H1 (cell line): ENCODE measurements around the gene EML4.

ENCODE experiments used
- CBX8 ChIP-seq: fragments of 300-800, 300-1000 bp; sonication (generic); IDR thresholded peaks from 2 replicates; pipeline ENCODE4 v1.7.1; 2016; ENCODE audit warnings: low read depth, low read length, borderline replicate concordance
- CTCF ChIP-seq, 3 experiments: IDR thresholded peaks; 1 replicate in 2 of 3; 2 replicates in 1 of 3; pipeline versions ENCODE4 v1.5.1 to v1.6.1; 2011; ENCODE audit warnings: low read length in 3 of 3, mild to moderate bottlenecking in 3 of 3, inconsistent platforms in 2 of 3, low read depth in 1 of 3, moderate library complexity in 1 of 3; ENCODE audit not compliant: insufficient read depth in 1 of 3; ENCODE audit errors: control extremely low read depth in 1 of 3
- EZH2 ChIP-seq: fragments of 200-600 bp; sonication (generic); IDR thresholded peaks from 2 replicates; pipeline ENCODE4 v1.7.1; 2012; ENCODE audit warnings: low read depth, mild to moderate bottlenecking, moderate library complexity, low read length, inconsistent platforms; ENCODE audit not compliant: severe bottlenecking
- GTF2F1 ChIP-seq: IDR thresholded peaks from 2 replicates; pipeline ENCODE4 v1.6.1; 2012; ENCODE audit warnings: low read depth, low read length, improper control_type of control experiment, borderline replicate concordance
- MAX ChIP-seq: IDR thresholded peaks from 2 replicates; pipeline ENCODE4 v1.6.1; 2012; ENCODE audit warnings: inconsistent platforms
- POLR2A ChIP-seq, 2 experiments: IDR thresholded peaks; 1 replicate in 1 of 2; 2 replicates in 1 of 2; pipeline ENCODE4 v1.6.1; 2011; ENCODE audit warnings: low read depth in 2 of 2, low read length in 2 of 2, mild to moderate bottlenecking in 2 of 2; ENCODE audit errors: control extremely low read depth in 1 of 2
- POLR2AphosphoS5 ChIP-seq: IDR thresholded peaks from 2 replicates; pipeline ENCODE4 v1.6.1; 2011; ENCODE audit warnings: low read depth, low read length

- TF ChIP-seq CTCF (IDR thresholded peaks at IDR 0.05; ENCODE audit: control extremely low read depth in 1 of 3, insufficient read depth in 1 of 3, low read depth in 1 of 3, low read length in 3 of 3) = no peak
- no peak for TF ChIP-seq CBX8
- TF ChIP-seq GTF2F1 = no peak
- no peak for TF ChIP-seq EZH2
- no peak for TF ChIP-seq POLR2AphosphoS5
- TF ChIP-seq POLR2A (IDR thresholded peaks at IDR 0.05; ENCODE audit: control extremely low read depth in 1 of 2, low read depth in 2 of 2, low read length in 2 of 2) = no peak
- TF ChIP-seq MAX = no peak
These were observed 8.0 kb downstream of the EML4 start for GRCh38 chr2:42176992-42177738.
